MCF 10A (cell line): Measurements from ENCODE around the gene PID1. TPM values are rescaled to one million over a fixed set of nuclear protein-coding genes. Genes with fewer than 3 reads are reported as not detected.
A peak's percentile ranks its signal among the peaks of the same experiment; 100 is the strongest.
"Not testable (repeated sequence)": the region's sequence is repeated elsewhere in the genome, so short reads cannot be mapped to it uniquely, and the experiment has no call there.

Experiments
- BruUV-seq: library from RNA; stranded (reverse); fragments of 400-500 nt; replicated peaks from 2 replicates; lab custom pipeline; 2021; lab: Mats Ljungman, UMichigan
- CTCF ChIA-PET: fragments of 300-600 bp; sonication (Branson Sonifier 250); formaldehyde crosslinking; extraction: SDS; loops from one replicate; lab custom pipeline; 2021; ENCODE audit warnings: antibody characterized with exemption, inconsistent platforms; lab: Yijun Ruan, JAX
- POLR2A ChIA-PET: fragments of 300-600, 350-650 bp; sonication (Branson Sonifier 250); formaldehyde crosslinking; extraction: SDS; loops from one replicate; lab custom pipeline; 2020; ENCODE audit warnings: antibody characterized with exemption, inconsistent platforms; lab: Yijun Ruan, JAX
- DNase-seq: peaks from one replicate; pipeline ENCODE4 v3.0.0-alpha.2; 2018; ENCODE audit not compliant: unreplicated experiment
- H3K27ac Mint-ChIP-seq: one replicate; pipeline ENCODE4 v1.8.0; 2022; ENCODE audit warnings: mild to moderate bottlenecking, low read depth, mixed read lengths; ENCODE audit not compliant: unreplicated experiment
- H3K27me3 Mint-ChIP-seq: one replicate; pipeline ENCODE4 v1.8.0; 2022; ENCODE audit warnings: mixed read lengths; ENCODE audit not compliant: insufficient read depth, unreplicated experiment
- H3K36me3 Mint-ChIP-seq: one replicate; pipeline ENCODE4 v1.8.0; 2022; ENCODE audit warnings: mild to moderate bottlenecking, moderate library complexity, mixed read lengths; ENCODE audit not compliant: insufficient read depth, unreplicated experiment
- H3K4me1 Mint-ChIP-seq: one replicate; pipeline ENCODE4 v1.8.0; 2022; ENCODE audit warnings: mixed read lengths; ENCODE audit not compliant: insufficient read depth, unreplicated experiment
- H3K4me3 Mint-ChIP-seq: one replicate; pipeline ENCODE4 v1.8.0; 2022; ENCODE audit warnings: mild to moderate bottlenecking, moderate library complexity, mixed read lengths; ENCODE audit not compliant: unreplicated experiment
- H3K9me3 Mint-ChIP-seq: one replicate; pipeline ENCODE4 v1.8.0; 2022; ENCODE audit warnings: mixed read lengths; ENCODE audit not compliant: unreplicated experiment
- CTCF ChIP-seq: fragments of 200-600 bp; IDR thresholded peaks from one replicate; pipeline ENCODE4 v1.8.0; 2022; ENCODE audit warnings: antibody characterized with exemption, mild to moderate bottlenecking; ENCODE audit not compliant: unreplicated experiment
- intact Hi-C: fragments of 100-400 bp; cut with micrococcal nuclease; formaldehyde crosslinking; loops from 2 replicates; pipeline ENCODE4 v1.14.1; 2022
- total RNA-seq: library from RNA; stranded (reverse); gene quantifications from 2 replicates; pipeline ENCODE4 v1.2.3, GENCODE V29; 2022

Gene PID1
- total RNA-seq, 1 experiment from 2014 or later, result 211 TPM

- Mint-ChIP-seq H3K27ac (no peak overlapping the region), H3K4me3 (no peak overlapping the region), H3K27me3 (no peaks in the 10 kb centered on the region), H3K9me3 (peaks cover 13% of the 10 kb centered on the region), H3K4me1 (peaks cover 13% of the 10 kb centered on the region), H3K36me3 (peaks cover 34% of the 10 kb centered on the region)
- BruUV-seq, result no TSS peak
- ChIA-PET CTCF (interaction anchor here (1.2 kb wide), 1 partner anchor 13 kb away, joined by 5 read pairs; no protein-coding TSS in a partner anchor), POLR2A (no interaction called here)
- TF ChIP-seq CTCF, result no peak
- no peak for DNase-seq
- intact Hi-C loops, result no loop called here
Observed at GRCh38 chr2:229191413-229191812, 79.7 kb downstream of the PID1 start.

- H3K4me1 Mint-ChIP-seq, H3K27me3 Mint-ChIP-seq, POLR2A ChIA-PET, H3K4me3 Mint-ChIP-seq, CTCF ChIA-PET, DNase-seq, BruUV-seq, intact Hi-C loops: not testable (repeated sequence)
- Mint-ChIP-seq H3K36me3 (peaks cover 42% of the 10 kb centered on the region), H3K27ac (peak overlapping the region; percentile 1), H3K9me3 (peaks cover 13% of the 10 kb centered on the region)
Observed at GRCh38 chr2:229187123-229187522, 84.0 kb downstream of the PID1 start.

- H3K27ac Mint-ChIP-seq, result no peak overlapping the region
- BruUV-seq, result no TSS peak
- no peak for TF ChIP-seq CTCF
- no peak overlapping the region for H3K4me3 Mint-ChIP-seq
- POLR2A ChIA-PET, result no interaction called here
- H3K4me1 Mint-ChIP-seq, result peaks cover 6% of the 10 kb centered on the region
- peaks cover 7% of the 10 kb centered on the region for H3K9me3 Mint-ChIP-seq
- CTCF ChIA-PET, result interaction anchor here (1.0 kb wide), 1 partner anchor 49 kb away, joined by 3 read pairs; no protein-coding TSS in a partner anchor
- no peaks in the 10 kb centered on the region for H3K27me3 Mint-ChIP-seq
- intact Hi-C loops, result no loop called here
- peaks cover 33% of the 10 kb centered on the region for H3K36me3 Mint-ChIP-seq
- DNase-seq, result no peak
Observed at GRCh38 chr2:229181641-229182040, 89.4 kb downstream of the PID1 start.

- POLR2A ChIA-PET, result no interaction called here
- no peaks in the 10 kb centered on the region for H3K27me3 Mint-ChIP-seq
- CTCF ChIA-PET, result interaction anchor here (0.6 to 1.0 kb wide), 2 partner anchors 48 to 1156 kb away, joined by 3 to 7 read pairs; no protein-coding TSS in a partner anchor
- H3K27ac Mint-ChIP-seq, result no peak overlapping the region
- BruUV-seq, result no TSS peak
- peaks cover 6% of the 10 kb centered on the region for H3K4me1 Mint-ChIP-seq
- no peak for TF ChIP-seq CTCF
- intact Hi-C loops, result no loop called here
- H3K36me3 Mint-ChIP-seq, result peaks cover 36% of the 10 kb centered on the region
- peaks cover 7% of the 10 kb centered on the region for H3K9me3 Mint-ChIP-seq
- no peak overlapping the region for H3K4me3 Mint-ChIP-seq
- DNase-seq, result no peak
Observed at GRCh38 chr2:229180658-229181057, 90.4 kb downstream of the PID1 start.
